ENCODE data around the gene THEMIS. TPM values are rescaled to one million over a fixed set of nuclear protein-coding genes. Genes with fewer than 3 reads are reported as not detected.
"Not testable (repeated sequence)": the region's sequence is repeated elsewhere in the genome, so short reads cannot be mapped to it uniquely, and the experiment has no call there.

Gene THEMIS
- total RNA-seq, 1 experiment from 2014 or later = not detected

DNA sequence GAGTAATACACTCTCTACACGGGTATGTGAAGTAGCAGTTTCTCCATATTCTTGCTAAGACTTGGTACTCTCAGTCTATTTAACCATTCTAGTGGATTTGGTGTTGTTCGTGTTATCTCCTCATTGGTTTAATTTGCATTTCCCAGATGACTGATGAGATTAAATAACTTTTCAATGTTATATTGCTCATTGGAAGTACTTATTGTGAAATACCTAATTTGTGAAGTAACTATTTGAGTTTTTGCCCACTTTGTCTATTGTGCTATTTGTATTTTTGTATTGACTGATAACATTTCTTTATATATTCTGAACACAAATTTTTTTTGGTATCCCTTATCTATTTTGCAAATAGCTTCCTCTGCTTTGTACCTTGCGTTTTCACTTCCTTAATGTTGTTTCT, 167.9 kb downstream of the THEMIS start:
- H3K9me3 ChIP-seq = no peaks in the 10 kb centered on the region
- DNase-seq = no peak
- H3K36me3 ChIP-seq = no peaks in the 10 kb centered on the region
- 0 out of 2 replicates have a peak, but pooled peaks cover 3% of the 10 kb centered on the region for H3K27me3 ChIP-seq
- no peak overlapping the region for H3K4me3 ChIP-seq

DNA sequence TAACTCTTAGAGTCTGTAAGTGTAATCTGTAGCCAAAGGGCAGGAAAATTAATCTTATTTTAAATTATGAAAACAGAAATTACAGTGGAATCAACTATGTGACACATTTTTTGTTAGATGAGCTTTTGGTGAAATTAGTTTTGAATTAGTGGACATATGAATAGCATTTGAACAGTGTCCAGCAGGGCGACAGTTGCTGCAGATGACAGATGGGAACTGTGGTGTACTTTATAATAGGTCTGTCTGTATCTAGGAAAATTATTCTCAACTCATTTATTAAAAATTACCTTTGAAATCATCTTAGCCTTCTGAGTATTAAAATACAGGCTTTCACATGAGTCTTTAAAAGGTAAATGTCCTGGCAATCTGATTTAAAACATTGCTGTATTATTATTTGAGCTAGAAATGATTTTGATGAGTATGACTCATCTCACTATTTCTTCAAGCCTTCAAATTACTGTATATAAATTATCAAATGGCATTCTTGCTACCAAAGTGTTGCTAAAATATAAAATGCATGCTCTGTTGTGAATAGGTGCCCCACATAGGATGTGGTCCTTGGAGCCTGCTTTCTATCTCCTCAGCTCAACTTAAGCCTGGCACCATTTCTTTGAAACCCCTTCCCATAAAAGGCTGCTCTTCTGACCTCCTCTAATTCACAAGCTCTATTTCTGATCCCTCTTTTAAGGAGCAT, 173.5 kb downstream of the THEMIS start:
- no peaks in the 10 kb centered on the region for H3K36me3 ChIP-seq
- H3K4me3 ChIP-seq = no peak overlapping the region
- DNase-seq = no peak
- no peaks in the 10 kb centered on the region for H3K9me3 ChIP-seq
- H3K27me3 ChIP-seq = peaks cover 18% of the 10 kb centered on the region

DNA sequence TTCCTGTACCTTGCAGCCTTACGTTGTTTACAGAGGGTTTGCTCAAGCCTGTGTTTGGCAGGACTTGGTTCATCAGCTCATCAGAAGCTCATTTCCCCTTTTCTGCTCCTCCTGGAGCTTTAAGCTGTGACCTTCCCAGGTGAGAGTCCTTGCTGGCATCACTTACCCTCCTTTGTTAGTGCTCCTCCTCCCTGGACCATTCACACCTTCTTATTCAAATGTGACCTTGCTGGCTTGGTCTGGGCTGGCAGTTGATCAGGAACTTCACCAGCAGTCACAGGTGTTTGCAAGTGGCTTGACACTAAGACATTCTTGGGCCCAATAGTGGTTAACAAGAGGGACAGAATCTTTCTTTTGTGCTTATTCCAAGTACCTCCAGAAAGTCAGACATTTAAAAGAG, 175.0 kb downstream of the THEMIS start:
- no peak for DNase-seq
- peaks cover 18% of the 10 kb centered on the region for H3K27me3 ChIP-seq
- H3K4me3 ChIP-seq = no peak overlapping the region
- no peaks in the 10 kb centered on the region for H3K36me3 ChIP-seq
- no peaks in the 10 kb centered on the region for H3K9me3 ChIP-seq

DNA sequence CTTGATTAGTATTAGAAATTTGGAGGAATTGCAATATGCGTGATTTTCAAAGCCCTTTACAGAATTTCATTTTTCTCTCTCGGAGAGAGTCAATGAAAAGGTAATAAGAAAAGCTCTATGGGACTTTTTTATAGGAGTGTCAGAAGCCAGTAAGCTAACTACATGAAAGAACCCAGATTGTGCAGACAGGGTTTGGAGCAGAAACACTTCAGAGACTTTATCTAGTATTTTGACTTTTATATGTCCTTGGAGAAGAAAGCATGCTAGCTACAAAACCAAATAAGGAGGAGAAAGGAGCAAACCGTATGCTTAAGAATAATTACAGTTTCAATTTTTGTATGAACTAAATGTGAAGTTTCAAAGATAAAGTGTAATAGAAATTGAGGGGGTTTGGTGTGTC, 182.2 kb downstream of the THEMIS start:
- Histone ChIP-seq H3K27me3 (no peaks in the 10 kb centered on the region; the same call in 1 of the 2 replicates), H3K9me3 (no peaks in the 10 kb centered on the region)

DNA sequence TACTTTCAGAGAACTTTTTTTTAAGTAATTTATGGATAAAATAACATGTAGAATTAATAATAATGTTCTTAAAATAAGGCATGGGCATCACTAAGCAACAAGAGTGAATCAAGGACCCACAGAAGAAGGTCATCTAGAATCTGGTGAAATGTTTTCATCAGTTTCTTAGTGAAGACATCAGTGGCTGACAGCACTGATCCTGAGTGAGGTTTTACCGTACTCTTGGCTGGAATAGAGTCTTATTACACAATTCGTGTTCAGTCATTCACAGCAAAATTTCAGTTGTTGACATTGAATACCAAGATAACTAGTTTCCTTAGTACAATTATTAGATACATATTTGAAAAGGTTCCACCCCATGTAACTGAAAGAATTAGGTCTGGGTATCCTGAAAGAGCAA, 183.5 kb downstream of the THEMIS start:
- DNase-seq = no peak

More for the DNA sequence above, 182.2 kb downstream of the THEMIS start:
- Histone ChIP-seq H3K36me3 (no peaks in the 10 kb centered on the region), H3K4me3 (no peak overlapping the region)
- no peak for DNase-seq

DNA sequence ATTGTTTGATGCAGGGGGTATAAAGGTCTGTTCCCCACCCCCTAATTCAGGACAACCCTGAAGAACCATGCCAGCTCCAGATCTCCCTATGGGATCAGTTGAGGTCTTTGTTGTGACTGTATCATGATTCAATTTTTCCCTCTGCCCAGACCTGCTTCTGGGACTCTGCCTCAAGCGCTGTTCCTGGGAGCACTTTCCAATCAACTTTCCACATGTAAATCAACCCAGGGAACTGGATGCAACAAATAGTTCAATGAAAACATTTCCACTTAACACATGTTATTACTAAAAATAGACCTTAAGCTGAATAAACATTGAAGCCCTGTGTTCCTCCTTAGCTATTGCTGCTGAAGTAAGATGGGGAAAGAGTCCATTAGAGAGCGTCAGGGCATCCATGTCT, 184.4 kb downstream of the THEMIS start:
- Histone ChIP-seq H3K27me3 (peaks cover 6% of the 10 kb centered on the region), H3K36me3 (no peaks in the 10 kb centered on the region), H3K9me3 (no peaks in the 10 kb centered on the region), H3K4me3 (no peak overlapping the region)
- DNase-seq = no peak

More for the DNA sequence above, 183.5 kb downstream of the THEMIS start:
- H3K27me3 ChIP-seq = no peaks in the 10 kb centered on the region; the same call in none of the 2 replicates
- no peak overlapping the region for H3K4me3 ChIP-seq
- H3K36me3 ChIP-seq = no peaks in the 10 kb centered on the region
- H3K9me3 ChIP-seq = no peaks in the 10 kb centered on the region

DNA sequence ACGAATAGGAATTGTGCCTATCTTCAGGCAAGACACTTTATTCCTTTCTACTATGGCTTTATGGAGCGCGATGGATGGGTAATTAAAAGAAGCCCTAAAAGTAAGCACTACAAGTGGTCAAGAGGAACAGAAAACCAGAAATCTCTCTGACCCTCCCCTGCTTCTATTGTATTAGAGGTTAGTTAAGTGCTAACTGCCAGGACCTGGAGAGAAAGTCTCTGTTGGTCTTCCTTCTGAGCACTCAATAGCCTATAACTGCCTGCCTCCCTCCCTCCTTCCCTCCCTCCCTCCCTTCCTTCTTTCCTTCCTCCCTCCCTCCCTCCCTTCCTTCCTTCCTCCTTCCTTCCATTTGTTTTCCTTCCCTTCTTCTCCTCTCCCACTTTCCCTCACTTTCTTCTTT, 190.2 kb downstream of the THEMIS start:
- Histone ChIP-seq H3K36me3 (no peaks in the 10 kb centered on the region), H3K9me3 (no peaks in the 10 kb centered on the region), H3K4me3 (no peak overlapping the region), H3K27me3 (peaks cover 8% of the 10 kb centered on the region)
- no peak for DNase-seq

DNA sequence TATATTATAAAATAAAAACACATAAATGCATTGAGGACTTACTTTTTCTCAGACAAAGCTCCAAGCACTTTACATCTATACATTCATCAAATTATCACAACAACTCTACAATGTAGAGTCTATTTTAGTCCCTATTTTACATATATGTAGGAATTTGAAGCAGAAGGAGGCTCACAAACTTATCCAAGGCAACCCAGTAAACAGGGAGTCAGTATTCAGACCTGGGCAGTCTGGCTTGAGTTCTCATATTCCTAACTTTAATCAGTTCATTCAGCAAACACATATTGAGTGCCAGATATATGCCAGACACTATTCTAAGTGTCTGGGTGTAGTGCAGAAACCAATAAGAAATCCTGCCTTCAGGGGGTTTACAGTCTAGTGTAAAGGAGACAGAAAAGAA, 194.6 kb downstream of the THEMIS start:
- no peaks in the 10 kb centered on the region for H3K36me3 ChIP-seq
- no peak overlapping the region for H3K4me3 ChIP-seq
- DNase-seq = no peak
- no peaks in the 10 kb centered on the region for H3K9me3 ChIP-seq
- H3K27me3 ChIP-seq = no peaks in the 10 kb centered on the region

DNA sequence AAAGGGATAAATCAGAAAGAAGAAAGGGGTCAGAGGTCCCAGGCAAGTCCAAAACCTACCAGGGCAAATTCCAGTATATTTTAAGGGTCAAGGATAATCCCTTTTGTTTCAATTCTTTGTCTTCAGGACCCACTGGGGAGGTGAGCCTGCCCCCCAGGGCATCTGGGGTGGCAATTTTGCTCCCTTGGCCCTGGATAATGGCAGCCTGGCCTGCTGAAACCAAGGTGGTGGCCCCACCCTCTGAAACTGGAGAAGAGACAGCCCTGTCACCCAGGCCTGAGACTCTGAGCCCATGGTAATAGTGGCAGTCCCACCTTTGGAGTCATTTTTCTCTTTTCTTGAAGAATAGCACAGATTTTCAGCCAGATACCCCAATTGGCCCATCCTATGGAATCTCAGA, 205.8 kb downstream of the THEMIS start:
- Histone ChIP-seq H3K27me3 (no peaks in the 10 kb centered on the region; the same call in 1 of the 2 replicates), H3K4me3 (no peak overlapping the region), H3K9me3 (no peaks in the 10 kb centered on the region), H3K36me3 (no peaks in the 10 kb centered on the region)
- DNase-seq = no peak

DNA sequence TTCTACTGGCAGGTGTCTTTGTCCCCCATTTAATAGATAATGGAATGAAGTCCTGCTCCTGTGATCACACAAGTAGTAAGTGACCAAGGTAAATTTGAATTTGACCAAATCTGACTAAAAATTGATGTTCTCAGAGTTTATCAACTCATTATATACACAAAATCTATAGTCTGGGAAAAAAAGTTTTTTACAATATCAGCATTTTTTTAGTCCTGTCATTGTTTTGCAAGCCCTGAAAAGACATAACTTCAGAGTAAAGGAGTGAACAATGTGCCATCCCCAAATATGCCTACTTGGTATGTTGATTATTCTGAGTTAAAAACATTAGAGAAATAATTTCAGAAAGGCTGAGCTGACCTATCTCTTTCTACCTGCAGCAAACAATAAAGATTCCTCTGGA, 209.7 kb downstream of the THEMIS start:
- H3K9me3 ChIP-seq = no peaks in the 10 kb centered on the region
- H3K36me3 ChIP-seq = no peaks in the 10 kb centered on the region
- no peak overlapping the region for H3K4me3 ChIP-seq
- no peaks in the 10 kb centered on the region; the same call in none of the 2 replicates for H3K27me3 ChIP-seq
- no peak for DNase-seq

DNA sequence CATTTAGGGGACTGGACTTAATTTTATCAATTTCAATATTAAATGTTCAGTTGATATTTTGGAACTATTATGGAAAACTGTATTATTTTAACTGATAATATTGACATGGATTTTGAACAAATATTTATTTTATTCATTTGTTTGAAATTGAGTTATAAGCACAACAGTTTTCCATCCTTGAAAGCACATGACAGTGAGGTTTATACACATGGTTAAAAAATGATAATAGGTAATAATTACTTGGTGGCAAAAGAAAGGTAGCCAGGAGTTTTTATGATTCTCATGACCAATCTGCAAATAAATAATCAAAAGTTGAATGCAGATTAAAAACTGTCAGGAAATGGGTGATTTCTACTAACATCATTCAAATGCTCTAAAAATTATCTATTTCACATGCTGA, 210.3 kb downstream of the THEMIS start:
- DNase-seq = no peak
- no peak overlapping the region for H3K4me3 ChIP-seq
- H3K9me3 ChIP-seq = no peaks in the 10 kb centered on the region
- no peaks in the 10 kb centered on the region; the same call in none of the 2 replicates for H3K27me3 ChIP-seq
- no peaks in the 10 kb centered on the region for H3K36me3 ChIP-seq

DNA sequence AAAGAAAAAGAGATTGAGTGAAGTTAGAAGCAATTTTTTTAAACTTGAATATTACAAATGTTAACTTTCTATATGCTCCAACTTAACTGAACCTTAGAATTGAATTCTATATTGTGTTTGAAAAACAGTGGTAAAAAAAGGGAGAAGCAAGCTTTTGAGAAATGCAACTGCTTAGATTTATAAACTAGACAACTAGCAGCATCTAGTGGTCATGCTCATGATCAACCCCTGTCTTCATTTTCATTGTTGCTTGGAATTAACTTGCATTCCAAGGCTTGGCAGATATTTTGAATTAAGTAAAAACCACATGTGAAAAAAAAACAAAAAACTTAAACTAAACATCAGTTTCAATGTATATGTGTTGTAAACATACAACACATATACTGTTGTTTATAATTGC, 210.8 kb downstream of the THEMIS start:
- no peaks in the 10 kb centered on the region for H3K9me3 ChIP-seq
- DNase-seq = no peak
- no peaks in the 10 kb centered on the region for H3K36me3 ChIP-seq
- no peak overlapping the region for H3K4me3 ChIP-seq
- H3K27me3 ChIP-seq = no peaks in the 10 kb centered on the region; the same call in none of the 2 replicates

DNA sequence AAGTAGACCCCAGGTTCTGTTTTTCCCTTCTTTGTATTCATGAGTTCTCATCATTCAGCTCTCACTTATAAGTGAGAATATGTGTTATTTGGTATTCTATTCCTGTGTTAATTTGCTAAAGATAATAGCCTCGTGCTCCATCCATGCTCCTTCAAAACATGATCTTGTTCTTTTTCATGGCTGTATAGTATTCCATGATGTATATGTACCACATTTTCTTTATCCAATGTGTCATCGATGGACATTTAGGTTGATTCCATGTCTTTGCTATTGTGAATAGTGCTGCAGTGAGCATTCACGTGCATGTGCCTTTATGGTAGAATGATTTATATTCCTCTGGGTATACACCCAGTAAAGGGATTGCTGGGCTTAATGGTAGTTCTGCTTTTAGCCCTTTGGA, 213.4 kb downstream of the THEMIS start:
- not testable (repeated sequence) for H3K27me3 ChIP-seq, H3K9me3 ChIP-seq, H3K36me3 ChIP-seq, H3K4me3 ChIP-seq, DNase-seq

DNA sequence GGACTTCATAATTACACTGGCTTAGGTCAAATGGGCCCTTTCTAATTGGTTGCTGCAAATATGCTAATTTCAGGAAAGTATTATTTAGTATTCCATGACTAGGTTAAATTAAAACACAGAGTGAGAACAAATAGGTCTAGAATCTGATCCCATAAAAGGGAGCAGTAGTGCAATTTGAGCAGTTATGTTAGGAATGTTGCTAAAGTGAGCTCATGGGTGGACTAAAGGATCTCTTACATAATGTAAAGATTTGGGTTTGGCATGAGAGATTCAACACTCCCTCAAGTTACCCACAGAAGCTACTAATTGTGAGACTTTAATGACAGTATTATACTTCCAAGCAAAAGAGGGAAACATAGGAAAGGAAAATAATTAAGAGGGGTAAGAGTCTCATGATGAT, 214.8 kb downstream of the THEMIS start:
- H3K4me3 ChIP-seq = no peak overlapping the region
- H3K36me3 ChIP-seq = no peaks in the 10 kb centered on the region
- no peaks in the 10 kb centered on the region; the same call in 1 of the 2 replicates for H3K27me3 ChIP-seq
- no peak for DNase-seq
- no peaks in the 10 kb centered on the region for H3K9me3 ChIP-seq

DNA sequence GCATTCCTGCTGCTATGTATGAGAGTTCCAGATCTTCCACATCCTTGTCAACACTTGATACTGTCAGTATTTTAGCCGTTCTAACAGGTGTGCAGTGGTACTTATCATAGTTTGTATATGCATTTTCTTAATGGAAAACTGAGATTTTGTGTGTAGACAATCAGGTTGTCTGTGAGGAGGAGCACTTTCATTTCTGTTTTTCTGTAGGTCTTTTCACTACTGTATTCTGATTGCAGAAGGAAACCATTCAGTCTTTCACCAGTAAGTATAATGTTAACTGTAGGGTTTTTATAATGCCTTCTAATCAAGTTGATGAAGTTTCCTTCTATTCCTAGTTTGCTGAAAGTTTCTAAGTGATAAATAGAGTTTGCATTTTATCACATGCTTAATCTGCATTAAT, 216.4 kb downstream of the THEMIS start:
- Histone ChIP-seq H3K27me3 (no peaks in the 10 kb centered on the region; the same call in 1 of the 2 replicates), H3K9me3 (no peaks in the 10 kb centered on the region), H3K36me3 (no peaks in the 10 kb centered on the region), H3K4me3 (no peak overlapping the region)
- no peak for DNase-seq

All from MG63 (cell line).